ENCODE measurements around the gene ELOVL6.
A peak's percentile ranks its signal among the peaks of the same experiment; 100 is the strongest.
"Not testable (repeated sequence)": the region's sequence is repeated elsewhere in the genome, so short reads cannot be mapped to it uniquely, and the experiment has no call there.

Gene ELOVL6

DNA sequence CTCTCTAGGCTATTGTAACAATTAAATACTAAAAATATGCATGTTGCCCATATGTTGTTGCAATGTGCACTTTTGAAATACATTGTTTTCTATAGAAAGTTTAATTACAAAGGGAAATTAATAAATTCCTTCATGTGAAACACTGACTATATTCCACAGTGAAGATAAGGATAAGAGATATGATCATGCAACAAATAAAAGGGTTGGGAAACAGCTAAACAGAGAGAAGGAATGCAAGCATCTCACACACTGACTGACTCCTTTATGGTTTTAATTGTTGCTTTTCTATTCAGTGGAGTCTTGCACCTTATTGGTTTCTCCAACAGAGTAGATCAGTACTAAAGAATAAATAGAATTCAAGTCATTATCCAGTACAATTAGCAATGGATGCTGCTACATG is 37.8 kb downstream of the ELOVL6 start:
- DNase-seq (ENCODE audit: low spot score): no peak

DNA sequence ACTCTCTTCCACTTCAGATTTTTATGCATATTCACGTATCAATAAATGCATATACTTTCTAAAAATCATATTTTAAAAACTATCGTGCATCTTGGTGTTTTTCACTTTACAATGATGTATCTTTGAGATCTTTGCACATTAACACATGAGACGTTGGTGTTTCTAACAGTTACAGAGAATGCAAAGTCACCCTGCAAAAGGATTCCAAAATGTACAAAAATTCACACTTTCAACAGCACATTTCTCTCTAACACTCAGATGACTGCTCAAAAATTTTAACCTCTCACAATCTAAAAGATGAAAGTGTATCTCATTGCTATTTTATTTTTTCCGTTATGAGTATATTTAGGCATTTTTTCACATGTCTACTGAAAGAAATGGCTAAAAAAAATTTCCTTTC is 38.9 kb downstream of the ELOVL6 start:
- DNase-seq (ENCODE audit: low spot score): no peak

DNA sequence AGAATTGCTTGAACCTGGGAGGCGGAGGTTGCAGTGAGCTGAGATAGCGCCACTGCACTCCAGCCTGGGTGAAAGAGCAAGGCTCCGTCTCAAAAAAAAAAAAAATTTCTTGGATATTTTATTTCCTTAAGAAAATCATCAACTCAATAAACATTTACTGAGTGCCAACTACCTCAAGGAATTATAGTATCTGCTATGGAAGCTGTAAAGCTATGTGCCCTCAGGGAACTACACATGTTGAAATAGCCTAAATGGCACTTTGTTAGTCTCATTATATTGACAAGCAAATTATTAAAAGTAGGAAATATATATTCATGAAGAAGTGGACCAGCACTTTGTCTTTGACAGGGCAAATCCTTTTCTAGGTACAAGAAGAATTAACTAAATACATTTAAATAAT is 40.8 kb downstream of the ELOVL6 start:
- no peak for DNase-seq (ENCODE audit: low spot score)

DNA sequence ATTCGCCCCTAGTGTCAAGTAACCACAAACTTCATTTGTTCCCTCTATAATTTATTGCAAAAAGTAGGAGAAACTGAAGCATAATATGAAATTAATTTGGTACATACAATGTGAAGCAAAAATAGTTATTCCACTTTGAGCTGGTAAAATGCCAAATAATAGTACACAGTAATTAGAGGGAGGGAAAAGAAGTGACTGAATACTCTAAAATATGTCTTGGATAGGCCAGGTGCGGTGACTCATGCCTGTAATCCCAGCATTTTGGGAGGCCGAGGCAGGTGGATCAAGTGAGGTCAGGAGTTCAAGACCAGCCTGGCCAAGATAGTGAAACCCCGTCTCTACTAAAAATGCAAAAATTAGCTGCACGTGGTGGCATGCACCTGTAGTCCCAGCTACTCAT is 41.2 kb downstream of the ELOVL6 start:
- DNase-seq (ENCODE audit: low spot score): not testable (repeated sequence)

DNA sequence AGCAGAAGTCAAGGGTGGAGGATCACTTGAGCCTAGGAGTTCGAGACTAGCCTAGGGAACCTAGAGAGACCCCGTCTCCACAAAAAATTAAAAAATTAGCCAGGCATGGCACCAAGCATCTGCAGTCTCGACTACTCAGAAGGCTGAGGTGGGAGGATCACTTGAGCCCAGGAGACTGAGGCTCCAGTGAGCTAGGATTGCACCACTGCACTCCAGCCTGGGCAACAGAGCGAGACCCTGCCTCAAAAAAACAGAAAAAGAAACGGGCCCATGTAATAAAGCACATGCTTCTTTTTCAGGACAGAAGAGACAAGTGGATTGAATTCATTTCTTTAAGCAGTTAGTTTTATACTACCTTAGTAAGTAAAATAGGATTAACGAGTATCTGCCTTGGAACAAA is 42.0 kb downstream of the ELOVL6 start:
- no peak for DNase-seq (ENCODE audit: low spot score)

DNA sequence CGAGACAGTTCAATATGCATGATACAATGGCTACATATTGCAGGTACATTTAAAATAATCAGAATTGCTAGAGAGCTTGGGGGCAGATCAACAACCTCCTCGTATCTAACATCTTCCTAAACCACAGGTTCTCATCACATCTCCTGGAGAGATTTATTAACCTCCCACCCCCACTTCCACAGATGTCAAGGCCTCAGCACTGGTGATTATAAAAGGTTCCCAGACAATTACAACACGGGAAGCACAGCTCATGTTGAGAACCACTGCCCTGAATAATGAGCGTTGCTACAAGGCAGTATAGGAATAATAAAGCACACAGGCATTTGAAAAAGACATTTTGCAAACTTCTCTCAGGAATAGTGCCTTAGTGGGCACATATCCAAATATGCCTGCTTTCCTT is 42.8 kb downstream of the ELOVL6 start:
- DNase-seq (ENCODE audit: low spot score): no peak

DNA sequence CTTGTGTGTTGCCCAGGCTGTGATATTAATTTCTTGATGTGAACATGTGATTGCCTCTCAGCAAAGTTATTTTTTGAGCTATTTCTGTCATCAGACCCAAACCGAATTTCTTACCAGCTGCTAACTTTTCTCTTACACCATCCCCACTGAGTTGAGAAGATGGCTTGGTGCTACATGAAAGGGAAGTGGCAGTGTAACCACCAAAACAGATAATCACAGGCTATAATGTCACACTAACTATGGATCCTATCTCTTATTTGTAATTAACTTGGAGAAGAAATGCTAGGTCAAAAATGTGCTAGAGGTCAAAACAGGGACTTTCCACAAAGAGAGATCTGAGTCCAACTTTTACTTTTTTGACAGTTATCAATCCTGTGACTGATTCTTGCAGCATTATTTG is 43.8 kb downstream of the ELOVL6 start:
- DNase-seq (ENCODE audit: low spot score): no peak

DNA sequence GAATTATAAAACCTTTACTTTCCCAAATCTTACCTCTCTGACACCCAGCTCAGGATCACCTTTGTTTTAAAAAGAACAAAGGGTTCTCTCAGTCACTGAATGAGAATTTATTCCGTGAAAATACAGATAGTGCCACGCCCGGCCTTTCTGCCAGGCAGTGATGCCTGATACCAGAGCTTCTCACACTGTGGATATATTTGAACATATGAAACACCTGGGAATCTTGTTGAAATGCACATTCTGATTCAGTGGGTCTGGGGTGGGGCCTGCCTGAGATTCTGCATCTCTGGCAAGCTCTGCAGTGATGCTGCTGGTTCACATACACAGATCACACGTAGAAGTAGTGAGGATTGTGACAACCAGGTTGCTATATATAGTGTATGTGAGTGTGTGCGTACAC is 46.0 kb downstream of the ELOVL6 start:
- peak; percentile 13 for DNase-seq (ENCODE audit: low spot score)

DNA sequence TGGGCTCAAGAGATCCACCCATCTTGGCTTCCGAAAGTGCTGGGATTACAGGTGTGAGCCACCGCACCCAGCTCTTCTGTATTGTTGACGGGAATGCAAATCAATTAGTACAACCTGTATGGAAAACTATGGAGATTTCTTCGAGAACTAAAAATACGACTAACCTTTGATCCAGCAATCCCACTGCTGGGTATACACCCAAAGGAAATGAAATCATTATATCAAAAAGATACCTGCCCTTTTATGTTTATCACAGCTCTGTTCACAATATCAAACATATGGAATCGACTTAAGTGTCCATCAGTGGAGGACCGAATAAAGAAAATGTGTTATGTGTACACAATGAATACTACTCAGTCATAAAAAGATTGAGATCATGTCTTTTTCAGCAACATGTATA is 49.3 kb downstream of the ELOVL6 start:
- DNase-seq (ENCODE audit: low spot score): no peak

DNA sequence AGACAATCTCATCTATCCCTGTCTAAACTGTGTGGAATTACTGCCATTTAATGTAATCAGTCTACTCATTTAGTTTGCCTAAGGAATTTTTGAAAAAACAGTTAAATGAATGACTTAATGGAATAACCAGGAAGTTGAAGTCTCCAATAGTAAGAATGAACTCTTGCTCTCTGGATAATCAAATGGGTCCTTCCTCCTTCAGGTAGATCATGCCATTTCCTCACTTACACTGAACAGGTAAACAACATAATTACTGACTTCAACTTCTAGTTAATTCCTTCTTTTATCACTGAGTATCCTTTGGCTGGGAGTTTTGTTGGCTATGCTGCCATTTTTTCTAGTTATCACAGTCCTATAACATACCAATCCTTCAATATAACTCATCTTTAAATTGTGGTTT is 56.0 kb downstream of the ELOVL6 start:
- DNase-seq (ENCODE audit: low spot score): no peak

DNA sequence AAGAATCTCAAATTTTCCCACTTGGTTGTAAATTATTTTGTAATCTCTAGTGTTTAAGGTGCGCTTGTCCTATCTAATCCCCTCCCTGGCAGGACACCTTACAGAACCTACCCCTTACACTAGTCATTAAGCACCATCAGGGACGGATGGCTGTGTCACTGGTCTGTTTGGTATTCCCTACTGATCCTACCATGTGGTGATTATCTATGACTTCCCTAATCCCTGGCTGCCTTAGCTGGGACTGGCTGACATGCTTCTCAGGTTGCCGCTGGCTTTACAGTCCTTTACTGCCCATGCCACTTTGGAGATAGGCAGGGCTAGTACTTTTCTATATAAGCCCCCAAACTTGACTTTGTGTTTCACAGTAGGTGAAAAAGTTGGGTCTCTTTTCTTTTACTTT is 58.6 kb downstream of the ELOVL6 start:
- no peak for DNase-seq (ENCODE audit: low spot score)

DNA sequence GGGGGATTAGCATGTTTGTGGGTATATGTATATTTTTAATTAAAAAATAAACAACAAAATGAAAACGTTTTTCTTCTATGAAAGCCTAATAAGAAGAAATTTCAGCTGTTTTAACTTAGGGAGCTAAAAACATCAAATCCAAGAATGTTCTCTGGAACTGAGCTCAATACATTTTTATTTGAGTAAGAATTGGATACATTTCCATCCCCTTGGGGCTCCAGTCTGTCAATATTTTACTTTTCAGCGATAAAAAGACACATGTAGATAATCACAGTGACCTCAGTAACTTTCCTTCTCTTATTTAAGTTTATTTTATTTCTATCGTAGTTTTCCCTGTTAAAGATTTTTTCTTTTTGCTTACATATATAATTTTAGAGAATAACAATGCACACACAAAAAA is 59.3 kb downstream of the ELOVL6 start:
- no peak for DNase-seq (ENCODE audit: low spot score)

DNA sequence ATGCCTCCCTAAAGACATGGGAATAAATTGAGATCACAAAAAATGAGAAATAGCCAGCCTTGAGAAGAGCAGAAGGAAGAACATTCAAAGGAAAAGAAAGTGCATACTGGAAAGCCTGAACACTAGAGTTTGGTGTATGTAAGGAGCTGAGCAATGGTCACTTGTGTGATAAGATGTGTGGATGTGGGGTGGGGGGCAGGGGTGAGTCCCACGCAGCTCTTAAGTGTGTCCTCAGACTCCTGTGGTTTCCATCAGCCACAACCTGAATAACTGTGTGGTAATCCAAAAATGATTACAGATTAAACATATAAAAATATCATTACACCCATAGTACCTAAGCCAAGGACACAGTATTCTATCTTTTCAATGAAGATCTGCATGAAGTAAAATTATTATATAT is 59.9 kb downstream of the ELOVL6 start:
- DNase-seq (ENCODE audit: low spot score): no peak

DNA sequence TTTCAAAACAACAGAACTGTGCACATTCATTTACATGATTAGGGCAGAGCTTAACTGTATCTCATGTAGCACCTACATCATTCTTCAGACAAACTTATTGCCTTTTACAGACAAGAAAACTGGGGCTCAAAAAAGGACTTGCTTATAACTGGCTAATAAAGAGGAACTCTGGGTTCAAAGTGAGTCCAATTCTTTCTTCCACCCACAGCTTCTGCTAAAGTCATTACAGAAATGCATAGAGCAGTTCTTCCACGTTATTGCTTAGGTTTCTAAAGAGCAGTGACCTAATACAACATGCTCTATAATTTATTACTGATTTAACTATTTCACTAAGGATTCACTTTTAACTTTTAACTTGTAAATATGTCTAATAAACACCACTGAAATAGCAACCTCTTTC is 60.6 kb downstream of the ELOVL6 start:
- no peak for DNase-seq (ENCODE audit: low spot score)

DNA sequence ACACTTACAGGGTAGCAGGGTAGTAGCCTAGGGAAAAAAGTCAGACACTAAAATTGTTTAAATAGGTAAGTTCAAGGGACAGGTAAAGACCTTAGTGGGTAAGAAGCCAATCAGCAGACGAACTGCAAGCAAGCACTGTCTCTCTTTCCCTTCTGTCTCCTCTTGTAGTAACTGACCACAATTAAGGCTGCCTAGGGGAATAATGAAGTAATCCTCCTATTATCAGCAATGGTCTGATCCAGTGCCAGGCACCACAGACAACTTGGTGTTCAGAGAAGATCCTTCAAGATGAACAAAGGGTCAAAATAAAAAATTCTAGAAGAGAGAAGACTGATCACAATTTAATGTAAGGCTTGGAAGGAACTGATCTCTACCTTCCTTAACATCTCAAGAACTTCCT is 62.9 kb downstream of the ELOVL6 start:
- no peak for DNase-seq (ENCODE audit: low spot score)

DNA sequence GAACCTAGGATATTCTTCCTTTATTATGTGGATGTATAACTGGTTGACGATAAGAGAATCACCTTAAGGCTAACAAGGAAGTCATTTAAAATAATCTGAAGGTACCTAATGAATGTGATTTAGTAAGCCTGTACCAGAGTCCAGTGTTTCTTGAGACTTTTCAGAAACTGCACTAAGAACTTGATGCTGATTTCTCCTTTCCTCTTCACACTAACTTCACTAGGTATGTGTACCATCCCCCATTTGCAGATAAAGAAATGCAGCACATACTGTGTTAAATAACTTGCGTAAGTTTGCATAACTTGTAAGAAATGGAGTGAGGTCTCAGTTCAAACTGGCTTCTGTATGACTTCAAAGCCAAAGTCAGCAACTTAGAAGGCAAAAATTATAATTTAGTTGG is 63.3 kb downstream of the ELOVL6 start:
- DNase-seq (ENCODE audit: low spot score): no peak

DNA sequence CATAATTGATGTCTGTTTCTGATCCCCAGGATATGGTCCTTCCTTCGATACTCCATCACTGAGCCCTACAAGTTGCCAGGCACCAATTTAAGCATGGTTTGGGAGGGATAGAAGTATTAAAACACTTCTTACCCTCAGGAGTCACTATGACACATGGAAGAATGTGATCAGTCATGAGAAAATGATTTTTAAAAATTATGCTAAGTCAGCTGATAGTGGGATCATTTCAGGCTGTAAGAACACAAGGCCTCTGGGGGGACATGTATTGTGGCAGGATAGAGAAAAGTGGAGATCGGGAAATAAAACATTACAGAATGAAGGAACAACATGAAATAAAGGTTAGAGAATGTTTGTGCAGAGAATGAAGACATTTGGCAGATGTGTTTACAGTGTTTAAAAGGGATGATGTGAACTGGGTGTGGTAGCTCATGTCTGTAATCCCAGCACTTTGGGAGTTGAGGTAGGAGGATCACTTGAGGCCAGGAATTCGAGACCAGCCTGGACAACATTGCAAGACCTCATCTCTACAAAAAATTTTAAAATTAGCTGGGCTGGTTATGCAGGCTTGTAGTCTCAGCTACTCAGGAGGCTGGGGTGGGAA is 64.0 kb downstream of the ELOVL6 start:
- DNase-seq (ENCODE audit: low spot score): no peak

DNA sequence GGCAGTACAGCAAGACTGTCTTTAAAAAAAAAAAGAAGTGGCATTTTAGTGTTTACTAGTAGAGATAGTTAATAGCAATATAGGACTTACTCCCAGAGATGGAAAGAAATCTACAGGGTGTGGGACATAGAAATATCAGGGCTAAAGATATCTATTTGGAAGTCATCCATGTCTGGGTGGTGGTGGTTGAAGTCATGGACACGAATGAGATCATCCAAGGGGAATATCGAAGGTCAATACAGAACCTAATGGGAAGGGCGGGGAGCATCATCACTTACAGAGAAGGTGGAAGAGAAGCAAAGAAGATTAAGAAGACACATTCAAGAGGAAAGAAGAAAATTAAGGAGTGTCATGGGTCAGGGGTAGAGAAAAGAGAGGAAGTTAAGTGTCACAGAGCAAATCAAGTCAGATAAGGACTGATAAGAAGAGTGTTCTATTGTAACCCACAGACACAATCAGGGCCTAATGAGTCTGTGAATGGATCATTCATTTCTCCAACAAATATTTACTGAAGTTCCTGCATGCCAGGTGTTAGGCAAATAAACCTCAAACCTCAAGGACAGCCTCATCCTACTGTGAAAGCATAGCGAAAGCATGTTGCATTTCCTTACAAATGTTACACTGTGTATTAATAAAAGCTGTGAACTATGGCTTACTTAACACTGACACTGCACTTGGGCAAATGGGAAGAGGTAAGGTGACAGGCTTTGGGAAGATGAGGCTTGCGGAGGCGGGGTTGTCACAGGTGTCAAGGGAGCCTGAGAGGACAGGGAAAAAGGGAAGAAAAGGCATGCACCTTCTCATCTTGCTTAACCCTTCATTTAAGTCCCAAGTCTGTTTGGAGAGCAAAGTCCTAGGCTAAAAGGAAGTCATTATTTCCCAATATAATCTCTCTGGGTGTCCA is 65.3 kb downstream of the ELOVL6 start:
- DNase-seq (ENCODE audit: low spot score): no peak

DNA sequence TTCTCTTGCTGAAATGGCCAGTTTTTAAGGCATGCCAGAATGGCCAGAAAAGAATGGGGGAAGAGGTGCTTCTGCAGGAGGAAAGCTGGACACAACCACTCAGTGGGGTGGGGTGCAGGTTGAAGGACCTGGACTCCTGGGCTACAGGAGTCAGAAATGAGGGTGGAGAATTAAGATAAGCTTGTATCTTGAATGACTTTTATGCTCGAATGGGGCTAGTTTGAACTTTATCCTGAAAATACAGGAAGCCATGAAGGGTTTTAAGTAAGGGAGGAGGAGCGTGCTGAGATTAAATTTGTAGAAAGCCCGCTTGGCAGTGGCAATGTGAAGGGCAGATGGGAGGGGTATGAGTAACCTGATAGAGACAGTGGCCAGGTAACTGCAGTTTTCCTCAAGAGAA is 66.5 kb downstream of the ELOVL6 start:
- DNase-seq (ENCODE audit: low spot score): no peak

DNA sequence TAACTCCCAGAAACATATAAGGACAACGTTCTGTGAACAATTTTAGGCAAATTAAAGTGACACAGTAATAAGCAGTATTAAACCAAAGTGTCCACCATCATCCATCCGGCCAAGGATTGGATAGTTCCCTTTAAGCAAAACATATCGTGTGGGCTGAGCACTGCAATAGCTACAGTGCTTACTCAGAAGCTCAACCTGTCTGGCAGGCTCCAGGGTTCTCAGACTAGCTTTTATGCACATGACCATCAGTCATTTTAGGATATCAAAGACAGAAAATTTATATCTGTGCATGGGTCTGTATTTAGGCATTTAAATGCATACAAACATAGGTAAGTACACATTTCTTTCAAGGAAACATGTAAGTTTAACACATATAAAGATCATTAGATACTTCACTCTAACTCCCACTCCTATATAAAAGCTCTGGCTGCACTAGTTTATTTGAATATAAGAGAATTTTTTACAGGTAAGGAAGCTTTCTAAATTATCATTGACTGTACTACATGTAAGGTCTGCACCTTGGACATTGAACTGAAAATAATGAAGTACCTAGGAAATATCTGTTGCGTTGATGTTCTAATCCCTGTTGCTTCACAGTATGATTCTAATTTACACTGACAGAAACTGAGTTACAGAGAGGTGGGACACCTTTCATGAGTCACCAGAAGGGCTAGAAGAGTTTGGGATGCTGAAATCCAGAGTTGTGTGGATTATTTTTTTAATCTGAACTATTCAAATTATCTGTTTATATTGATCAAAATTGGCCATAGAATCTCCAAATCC is 67.6 kb downstream of the ELOVL6 start:
- DNase-seq (ENCODE audit: low spot score): no peak

DNA sequence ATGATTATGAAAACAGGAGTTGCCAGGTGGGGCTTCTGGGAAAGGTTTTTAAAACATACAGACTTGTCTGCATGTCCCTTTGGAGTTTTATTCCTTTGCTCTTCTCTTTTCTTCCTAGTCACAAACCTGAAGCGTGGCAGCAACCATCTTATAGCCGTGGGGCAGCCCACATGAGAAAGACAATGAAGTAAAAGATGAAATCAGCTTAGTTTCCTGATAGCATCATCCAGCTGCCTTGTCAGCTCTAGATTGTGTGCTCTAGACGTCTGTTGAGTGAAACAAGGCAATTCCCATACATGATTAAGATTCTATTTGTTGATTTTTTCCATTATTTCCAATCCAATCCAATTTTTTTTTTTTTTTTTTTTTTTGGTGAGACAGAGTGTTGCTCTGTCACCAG is 68.9 kb downstream of the ELOVL6 start:
- no peak for DNase-seq (ENCODE audit: low spot score)

DNA sequence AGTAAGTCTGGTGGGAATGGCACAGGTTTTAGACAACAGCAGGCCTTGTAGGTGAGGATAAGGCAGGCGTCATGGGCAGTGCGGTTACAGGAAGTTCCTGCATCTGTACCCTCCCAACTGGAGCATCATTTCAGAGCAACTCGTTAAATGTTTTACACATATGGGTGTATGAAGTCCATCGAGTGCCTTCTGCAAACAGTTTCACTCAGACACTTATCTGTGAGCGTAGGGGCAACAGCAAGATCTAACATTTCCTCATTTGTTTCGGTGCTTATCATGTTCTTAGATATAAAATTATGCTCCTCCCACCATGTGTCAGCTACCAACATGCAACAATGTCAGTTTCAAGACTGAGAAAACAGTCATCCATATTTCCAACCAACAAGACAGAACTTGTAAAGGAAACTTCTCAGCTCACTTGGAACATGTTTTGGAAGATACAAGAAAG is 69.9 kb downstream of the ELOVL6 start:
- DNase-seq (ENCODE audit: low spot score): no peak

DNA sequence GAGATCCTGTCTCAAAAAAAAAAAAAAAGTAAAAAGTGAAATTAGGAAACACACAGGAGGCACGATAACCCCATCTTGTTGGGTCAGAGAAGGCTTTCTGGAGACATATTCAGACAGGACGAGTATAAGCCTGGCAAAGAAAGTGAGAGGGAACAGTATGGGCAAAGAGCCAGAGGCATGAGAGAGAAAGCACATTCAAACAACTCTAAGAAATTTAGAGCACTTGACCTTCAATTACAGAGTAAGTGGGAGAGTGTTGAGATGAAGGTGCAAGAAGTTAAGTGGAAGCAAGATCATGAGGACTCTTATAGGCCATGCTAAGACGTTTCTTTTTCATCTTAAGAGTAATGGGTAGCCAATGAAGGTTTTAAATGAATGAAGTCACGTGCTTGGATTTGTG is 70.4 kb downstream of the ELOVL6 start:
- DNase-seq (ENCODE audit: low spot score): no peak

All from putamen (tissue), 1 donor.